Natural killer cell (primary cell): Measurements from ENCODE around the gene GRID2. TPM values are rescaled to one million over a fixed set of nuclear protein-coding genes. Genes with fewer than 3 reads are reported as not detected.

ENCODE experiments used
- ATAC-seq, 3 donors: fragments of 150-1000 bp in 2 of 3; fragments of 200-7000 bp in 1 of 3; cut with Tn5 transposase; 1 replicate in 1 of 3; 2 replicates in 2 of 3; pipeline ENCODE4 v1.10.0; 2021; ENCODE audit warnings: mild to moderate bottlenecking in 2 of 3, moderate library complexity in 2 of 3
- DNase-seq, 2 donors: peaks; one replicate each; pipeline versions ENCODE4 v3.0.0 to v3.0.0-alpha.2; 2013 to 2021; ENCODE audit warnings: mixed read lengths in 1 of 2
- H3K27ac ChIP-seq: one replicate; pipeline ENCODE4 v1.5.1; 2013; ENCODE audit warnings: mild to moderate bottlenecking, low read length
- H3K27me3 ChIP-seq: one replicate; pipeline ENCODE4 v1.6.1; 2013; ENCODE audit warnings: low read length; ENCODE audit not compliant: control insufficient read depth, insufficient read depth
- H3K36me3 ChIP-seq: one replicate; pipeline ENCODE4 v1.6.1; 2013; ENCODE audit warnings: low read length; ENCODE audit not compliant: control insufficient read depth, insufficient read depth
- H3K4me1 ChIP-seq: one replicate; pipeline ENCODE4 v1.6.1; 2013; ENCODE audit warnings: low read length; ENCODE audit not compliant: control insufficient read depth, insufficient read depth
- H3K4me3 ChIP-seq: one replicate; pipeline ENCODE4 v1.5.1; 2013; ENCODE audit warnings: low read length
- H3K9me3 ChIP-seq: one replicate; pipeline ENCODE4 v1.6.1; 2013; ENCODE audit warnings: low read length; ENCODE audit not compliant: control insufficient read depth, insufficient read depth
- H3K27ac Mint-ChIP-seq, 2 donors: one replicate each; pipeline ENCODE4 v1.8.0; 2022; ENCODE audit warnings: mild to moderate bottlenecking in 2 of 2, mixed read lengths in 2 of 2, moderate library complexity in 1 of 2
- H3K27me3 Mint-ChIP-seq, 2 donors: one replicate each; pipeline ENCODE4 v1.8.0; 2022; ENCODE audit warnings: low read depth in 2 of 2, mixed read lengths in 2 of 2
- H3K36me3 Mint-ChIP-seq: one replicate; pipeline ENCODE4 v1.8.0; 2022; ENCODE audit warnings: mixed read lengths
- H3K4me1 Mint-ChIP-seq, 2 donors: one replicate each; pipeline ENCODE4 v1.8.0; 2022; ENCODE audit warnings: mixed read lengths in 2 of 2
- H3K4me3 Mint-ChIP-seq: one replicate; pipeline ENCODE4 v1.8.0; 2022; ENCODE audit warnings: mild to moderate bottlenecking, moderate library complexity, mixed read lengths
- H3K9me3 Mint-ChIP-seq, 2 donors: one replicate each; pipeline ENCODE4 v1.8.0; 2022; ENCODE audit warnings: mixed read lengths in 2 of 2
- WGBS: methylation state at CpG from one replicate; pipeline ENCODE4 v1.1.7; 2013; ENCODE audit warnings: missing lambda C conversion rate; ENCODE audit not compliant: insufficient coverage; 5-methylcytosine and 5-hydroxymethylcytosine counted together
- intact Hi-C: fragments of 100-400 bp; cut with micrococcal nuclease; formaldehyde crosslinking; loops from one replicate; pipeline ENCODE4 v1.14.2; 2022
- total RNA-seq, 4 donors: library from RNA; stranded (reverse); fragments of 120-200 nt in 1 of 4; gene quantifications; one replicate each; pipeline versions ENCODE4 v1.2.3 to v1.2.4, GENCODE V29; 2013 to 2022
- TF ChIP-seq, protein P1 (sequence below): fragments of 200-600 bp; IDR thresholded peaks from one replicate; pipeline ENCODE4 v1.8.0; 2022; ENCODE audit warnings: antibody characterized with exemption

GRID2 gene
- total RNA-seq, 3 donors from 2014 or later (not counting 1 experiment from before 2014, with no cell fraction given), result not detected

- no peaks in the 10 kb centered on the region for H3K27me3 Mint-ChIP-seq
- H3K4me3 Mint-ChIP-seq, result no peak overlapping the region
- no peak overlapping the region for H3K4me3 ChIP-seq
- whole genome bisulfite sequencing, result 6% methylated on average over 2 of the region's 5 CpGs
- H3K4me1 Mint-ChIP-seq, result no peaks in the 10 kb centered on the region
- no peak overlapping the region for H3K27ac Mint-ChIP-seq
- H3K36me3 Mint-ChIP-seq, result no peaks in the 10 kb centered on the region
- ATAC-seq (no peak), DNase-seq (peak in 1 of 2 donors; percentile 6)
- peaks cover 0 to 2% of the 10 kb centered on the region in 2 donors for H3K9me3 Mint-ChIP-seq
- no peaks in the 10 kb centered on the region for H3K4me1 ChIP-seq
- intact Hi-C loops, result no loop called here
- H3K9me3 ChIP-seq, result no peaks in the 10 kb centered on the region
- no peaks in the 10 kb centered on the region for H3K36me3 ChIP-seq
- TF ChIP-seq, protein P1, sequence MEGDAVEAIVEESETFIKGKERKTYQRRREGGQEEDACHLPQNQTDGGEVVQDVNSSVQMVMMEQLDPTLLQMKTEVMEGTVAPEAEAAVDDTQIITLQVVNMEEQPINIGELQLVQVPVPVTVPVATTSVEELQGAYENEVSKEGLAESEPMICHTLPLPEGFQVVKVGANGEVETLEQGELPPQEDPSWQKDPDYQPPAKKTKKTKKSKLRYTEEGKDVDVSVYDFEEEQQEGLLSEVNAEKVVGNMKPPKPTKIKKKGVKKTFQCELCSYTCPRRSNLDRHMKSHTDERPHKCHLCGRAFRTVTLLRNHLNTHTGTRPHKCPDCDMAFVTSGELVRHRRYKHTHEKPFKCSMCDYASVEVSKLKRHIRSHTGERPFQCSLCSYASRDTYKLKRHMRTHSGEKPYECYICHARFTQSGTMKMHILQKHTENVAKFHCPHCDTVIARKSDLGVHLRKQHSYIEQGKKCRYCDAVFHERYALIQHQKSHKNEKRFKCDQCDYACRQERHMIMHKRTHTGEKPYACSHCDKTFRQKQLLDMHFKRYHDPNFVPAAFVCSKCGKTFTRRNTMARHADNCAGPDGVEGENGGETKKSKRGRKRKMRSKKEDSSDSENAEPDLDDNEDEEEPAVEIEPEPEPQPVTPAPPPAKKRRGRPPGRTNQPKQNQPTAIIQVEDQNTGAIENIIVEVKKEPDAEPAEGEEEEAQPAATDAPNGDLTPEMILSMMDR, result no peak
- H3K27ac ChIP-seq, result no peak overlapping the region
- H3K27me3 ChIP-seq, result no peaks in the 10 kb centered on the region
Observed at GRCh38 chr4:93764639-93765246, 1461.0 kb downstream of the GRID2 start.

DNA sequence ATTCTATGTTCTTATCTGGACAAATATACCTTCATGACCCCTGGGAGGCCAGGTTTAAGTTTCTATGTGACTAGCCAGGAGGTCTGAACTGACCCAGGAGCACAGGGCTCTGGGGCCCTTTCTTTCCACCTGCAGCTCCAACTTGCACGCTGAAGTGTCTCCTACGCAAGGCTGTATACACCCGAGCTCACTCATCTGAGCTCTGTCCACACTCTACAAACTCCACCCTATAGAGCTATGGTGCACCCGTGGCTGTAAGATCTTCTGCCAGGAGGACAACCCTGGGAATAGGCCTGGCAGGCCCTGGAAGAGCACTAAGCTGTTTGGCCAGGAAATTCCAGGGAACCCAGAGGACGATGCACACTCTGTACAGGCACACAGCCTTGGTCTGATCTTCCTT, 1464.2 kb downstream of the GRID2 start:
- WGBS, result 82% methylated on average over 5 of the region's 5 CpGs
- Mint-ChIP-seq H3K9me3 (peaks cover 0 to 4% of the 10 kb centered on the region in 2 donors), H3K27me3 (no peaks in the 10 kb centered on the region), H3K4me3 (no peak overlapping the region), H3K4me1 (no peaks in the 10 kb centered on the region), H3K27ac (no peak overlapping the region), H3K36me3 (no peaks in the 10 kb centered on the region)
- Histone ChIP-seq H3K4me3 (no peak overlapping the region), H3K36me3 (no peaks in the 10 kb centered on the region), H3K4me1 (no peaks in the 10 kb centered on the region), H3K9me3 (no peaks in the 10 kb centered on the region), H3K27me3 (no peaks in the 10 kb centered on the region), H3K27ac (no peak overlapping the region)
- ATAC-seq, result no peak
- no peak for DNase-seq
- TF ChIP-seq, protein P1, result no peak
- intact Hi-C loops, result no loop called here

GRCh38 chr4:93770201-93770600, 1466.4 kb downstream of the GRID2 start:
- no peaks in the 10 kb centered on the region for H3K27me3 Mint-ChIP-seq
- Histone ChIP-seq H3K9me3 (no peaks in the 10 kb centered on the region), H3K27ac (no peak overlapping the region), H3K4me3 (no peak overlapping the region), H3K27me3 (no peaks in the 10 kb centered on the region), H3K4me1 (no peaks in the 10 kb centered on the region), H3K36me3 (no peaks in the 10 kb centered on the region)
- no peaks in the 10 kb centered on the region for H3K36me3 Mint-ChIP-seq
- H3K27ac Mint-ChIP-seq, result no peak overlapping the region
- H3K9me3 Mint-ChIP-seq, result peaks cover 0 to 4% of the 10 kb centered on the region in 2 donors
- TF ChIP-seq, protein P1, result no peak
- intact Hi-C loops, result no loop called here
- H3K4me1 Mint-ChIP-seq, result no peaks in the 10 kb centered on the region
- no peak overlapping the region for H3K4me3 Mint-ChIP-seq
- ATAC-seq (no peak), DNase-seq (no peak)
- no CpG with 5 or more reads among the region's 1 CpG for WGBS
